Vagina (tissue), 2 donors: Measurements from ENCODE around the gene CAV1. TPM values are rescaled to one million over a fixed set of nuclear protein-coding genes. Genes with fewer than 3 reads are reported as not detected.

Experiments
- DNase-seq, 2 donors: peaks; one replicate each; pipeline ENCODE4 v3.0.0-alpha.2; 2017; ENCODE audit errors: extremely low spot score in 2 of 2
- H3K27ac ChIP-seq: fragments of 200-600 bp; sonication (generic); one replicate; pipeline ENCODE4 v1.5.1; 2019
- H3K27me3 ChIP-seq: fragments of 200-600 bp; sonication (generic); one replicate; pipeline ENCODE4 v1.5.1; 2019
- H3K36me3 ChIP-seq, 2 donors: fragments of 200-600 bp; sonication (generic); one replicate each; pipeline ENCODE4 v1.5.1; 2017 to 2019
- H3K4me1 ChIP-seq: fragments of 200-600 bp; sonication (generic); one replicate; pipeline ENCODE4 v1.5.1; 2019
- H3K4me3 ChIP-seq, 2 donors: fragments of 200-600 bp; sonication (generic); 1 replicate in 1 of 2; 2 replicates in 1 of 2; pipeline ENCODE4 v1.5.1; 2016 to 2019
- H3K9me3 ChIP-seq: fragments of 200-600 bp; sonication (generic); one replicate; pipeline ENCODE4 v1.5.1; 2019
- CTCF ChIP-seq, 3 experiments: fragments of 450-650 bp in 2 of 3; fragments of 200-600 bp in 1 of 3; sonication (generic) in 1 of 3; IDR thresholded peaks; one replicate each; pipeline ENCODE4 v1.5.1; 2017 to 2019; ENCODE audit warnings: antibody characterized with exemption in 3 of 3, mild to moderate bottlenecking in 2 of 3, moderate library complexity in 2 of 3
- POLR2A ChIP-seq, 2 donors: fragments of 450-650 bp; IDR thresholded peaks; one replicate each; pipeline ENCODE4 v1.6.1; 2017; ENCODE audit warnings: antibody characterized with exemption in 2 of 2, mild to moderate bottlenecking in 2 of 2, moderate library complexity in 2 of 2
- POLR2AphosphoS5 ChIP-seq, 2 donors: sonication (generic); formaldehyde crosslinking; IDR thresholded peaks; one replicate each; pipeline ENCODE4 v1.9.0; 2017; ENCODE audit warnings: antibody characterized with exemption in 2 of 2, mild to moderate bottlenecking in 2 of 2, low read depth in 1 of 2; ENCODE audit not compliant: insufficient read depth in 1 of 2
- intact Hi-C: fragments of 100-400 bp; cut with DNase I; formaldehyde crosslinking; loops from one replicate; pipeline ENCODE4 v1.15.1; 2023
- total RNA-seq: library from RNA; depleted of rRNA; stranded (reverse); fragments of >200 nt; gene quantifications from one replicate; pipeline ENCODE4 v1.2.3, GENCODE V29; 2016

CAV1 gene
- total RNA-seq, 1 donor from 2014 or later: 162 TPM

- DNase-seq: no peak
- no peak overlapping the region for H3K4me3 ChIP-seq
- H3K9me3 ChIP-seq: no peaks in the 10 kb centered on the region
- H3K36me3 ChIP-seq: peaks cover 0 to 13% of the 10 kb centered on the region in 2 donors
- no peak overlapping the region for H3K27ac ChIP-seq
- no peaks in the 10 kb centered on the region for H3K27me3 ChIP-seq
- TF ChIP-seq POLR2AphosphoS5 (IDR thresholded peaks at IDR 0.05; ENCODE audit: insufficient read depth in 1 of 2, low read depth in 1 of 2) (no peak), POLR2A (IDR thresholded peaks at IDR 0.05) (no peak), CTCF (IDR thresholded peaks at IDR 0.05) (no peak)
- intact Hi-C loops: no loop called here
- peaks cover 51% of the 10 kb centered on the region for H3K4me1 ChIP-seq
Measured at GRCh38 chr7:116505278-116505677, 19.6 kb upstream of the CAV1 start.

- Histone ChIP-seq H3K9me3 (no peaks in the 10 kb centered on the region), H3K27ac (no peak overlapping the region), H3K4me3 (no peak overlapping the region), H3K4me1 (peaks cover 45% of the 10 kb centered on the region), H3K27me3 (no peaks in the 10 kb centered on the region), H3K36me3 (peaks cover 0 to 13% of the 10 kb centered on the region in 2 donors)
- no peak for DNase-seq
- no peak for TF ChIP-seq CTCF (IDR thresholded peaks at IDR 0.05)
- TF ChIP-seq POLR2A (IDR thresholded peaks at IDR 0.05): no peak
- no peak for TF ChIP-seq POLR2AphosphoS5 (IDR thresholded peaks at IDR 0.05; ENCODE audit: insufficient read depth in 1 of 2, low read depth in 1 of 2)
- intact Hi-C loops: no loop called here
Measured at GRCh38 chr7:116505823-116506222, 19.0 kb upstream of the CAV1 start.

- Histone ChIP-seq H3K4me3 (no peak overlapping the region), H3K27me3 (no peaks in the 10 kb centered on the region), H3K9me3 (no peaks in the 10 kb centered on the region), H3K36me3 (peaks cover 0 to 13% of the 10 kb centered on the region in 2 donors), H3K27ac (no peak overlapping the region), H3K4me1 (peaks cover 21% of the 10 kb centered on the region)
- intact Hi-C loops: no loop called here
- TF ChIP-seq POLR2AphosphoS5 (IDR thresholded peaks at IDR 0.05; ENCODE audit: insufficient read depth in 1 of 2, low read depth in 1 of 2): no peak
- TF ChIP-seq CTCF (IDR thresholded peaks at IDR 0.05): no peak
- no peak for TF ChIP-seq POLR2A (IDR thresholded peaks at IDR 0.05)
- no peak for DNase-seq
Measured at GRCh38 chr7:116509982-116510579, 14.8 kb upstream of the CAV1 start.

- peak overlapping the region; percentile 82 for H3K27ac ChIP-seq
- no peak for TF ChIP-seq CTCF (IDR thresholded peaks at IDR 0.05)
Measured at GRCh38 chr7:116510795-116511194, 14.0 kb upstream of the CAV1 start.

More at GRCh38 chr7:116510795-116511194, 14.0 kb upstream of the CAV1 start:
- Histone ChIP-seq H3K4me3 (no peak overlapping the region), H3K9me3 (no peaks in the 10 kb centered on the region), H3K36me3 (peaks cover 0 to 13% of the 10 kb centered on the region in 2 donors), H3K27me3 (no peaks in the 10 kb centered on the region), H3K4me1 (peaks cover 14% of the 10 kb centered on the region)
- no peak for DNase-seq
- intact Hi-C loops: no loop called here
